C4-2B (cell line): ENCODE results near the gene ZHX3.

Experiments
- H3K27ac ChIP-seq: fragments of 450-650 bp; 2 replicates; pipeline ENCODE4 v1.5.1; 2017
- ZFX ChIP-seq: fragments of 450-650 bp; IDR thresholded peaks from 2 replicates; pipeline ENCODE4 v1.6.1; 2017
- TF ChIP-seq, protein P1 (sequence below): fragments of 450-650 bp; conservative IDR thresholded peaks from 2 replicates; pipeline ENCODE4 v1.5.1; 2017; ENCODE audit warnings: mild to moderate bottlenecking

Gene ZHX3

DNA sequence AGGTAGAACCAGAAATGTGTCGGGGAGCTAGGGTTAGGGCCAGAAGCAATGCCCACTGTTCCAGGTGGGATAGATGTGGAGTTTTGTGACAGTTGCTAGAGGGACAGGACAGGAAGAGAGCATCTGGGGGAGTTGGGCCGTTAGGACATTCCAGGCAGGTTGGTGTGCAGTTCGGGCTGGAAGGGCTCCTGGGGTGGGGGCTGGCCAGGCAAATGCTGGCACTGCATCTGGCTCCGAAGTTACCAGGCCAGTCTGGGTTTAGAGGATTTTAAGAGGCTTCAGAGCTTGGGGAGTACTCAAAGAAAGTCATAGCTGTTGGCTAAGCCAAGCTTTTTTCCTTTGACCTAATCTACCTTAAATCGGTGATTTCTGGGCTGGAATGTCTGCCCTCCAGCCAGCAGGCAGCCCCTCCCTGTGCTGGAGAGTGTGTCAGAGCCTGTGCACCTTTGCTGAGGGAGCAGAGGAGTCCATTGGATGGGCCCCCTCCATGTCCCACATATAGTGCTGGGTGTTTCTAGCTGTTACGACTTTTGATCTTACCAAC, 159.4 kb downstream of the ZHX3 start:
- TF ChIP-seq, protein P1, sequence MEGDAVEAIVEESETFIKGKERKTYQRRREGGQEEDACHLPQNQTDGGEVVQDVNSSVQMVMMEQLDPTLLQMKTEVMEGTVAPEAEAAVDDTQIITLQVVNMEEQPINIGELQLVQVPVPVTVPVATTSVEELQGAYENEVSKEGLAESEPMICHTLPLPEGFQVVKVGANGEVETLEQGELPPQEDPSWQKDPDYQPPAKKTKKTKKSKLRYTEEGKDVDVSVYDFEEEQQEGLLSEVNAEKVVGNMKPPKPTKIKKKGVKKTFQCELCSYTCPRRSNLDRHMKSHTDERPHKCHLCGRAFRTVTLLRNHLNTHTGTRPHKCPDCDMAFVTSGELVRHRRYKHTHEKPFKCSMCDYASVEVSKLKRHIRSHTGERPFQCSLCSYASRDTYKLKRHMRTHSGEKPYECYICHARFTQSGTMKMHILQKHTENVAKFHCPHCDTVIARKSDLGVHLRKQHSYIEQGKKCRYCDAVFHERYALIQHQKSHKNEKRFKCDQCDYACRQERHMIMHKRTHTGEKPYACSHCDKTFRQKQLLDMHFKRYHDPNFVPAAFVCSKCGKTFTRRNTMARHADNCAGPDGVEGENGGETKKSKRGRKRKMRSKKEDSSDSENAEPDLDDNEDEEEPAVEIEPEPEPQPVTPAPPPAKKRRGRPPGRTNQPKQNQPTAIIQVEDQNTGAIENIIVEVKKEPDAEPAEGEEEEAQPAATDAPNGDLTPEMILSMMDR = no peak
- no peak for TF ChIP-seq ZFX
- H3K27ac ChIP-seq = no peak overlapping the region

- TF ChIP-seq, protein P1 = no peak
- no peak for TF ChIP-seq ZFX
- H3K27ac ChIP-seq = no peak overlapping the region
Measured at GRCh38 chr20:41155261-41155660, 162.3 kb downstream of the ZHX3 start.

DNA sequence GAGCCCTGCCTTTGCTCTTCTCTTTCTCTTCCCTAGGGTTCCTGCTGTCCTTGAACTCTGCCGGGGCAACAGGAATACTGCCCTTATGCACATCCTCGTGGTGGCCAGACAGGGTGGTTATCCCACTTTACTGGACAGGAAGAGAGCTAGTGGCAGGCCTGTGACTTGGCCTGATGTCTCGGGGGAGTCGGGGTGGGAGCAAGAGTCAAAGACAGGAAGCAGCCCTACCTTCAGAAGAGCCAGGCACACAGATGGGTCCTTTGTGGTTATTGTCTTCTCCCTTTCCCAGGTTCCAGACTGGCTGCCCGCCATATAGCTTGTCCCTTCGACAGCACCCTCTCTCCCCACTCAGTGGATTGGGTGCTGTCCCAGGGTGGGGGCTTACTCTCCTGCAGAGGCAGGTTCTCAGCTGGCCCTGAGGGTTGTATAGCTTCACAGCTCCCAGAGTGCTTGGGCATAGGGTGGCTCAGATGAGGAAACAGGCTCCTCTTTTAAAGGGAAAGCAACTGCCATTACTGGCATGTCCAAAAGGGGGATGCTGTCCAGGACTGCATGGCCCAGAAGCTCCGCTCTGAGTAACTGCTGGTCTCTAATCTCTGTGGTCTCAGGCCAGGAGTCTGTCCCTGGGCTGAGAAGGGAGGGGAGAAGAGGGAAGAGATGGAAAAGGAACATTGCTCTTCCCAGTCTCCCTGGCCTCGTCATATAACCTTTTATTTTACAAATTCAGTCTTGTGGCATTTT, 162.9 kb downstream of the ZHX3 start:
- no peak overlapping the region for H3K27ac ChIP-seq

DNA sequence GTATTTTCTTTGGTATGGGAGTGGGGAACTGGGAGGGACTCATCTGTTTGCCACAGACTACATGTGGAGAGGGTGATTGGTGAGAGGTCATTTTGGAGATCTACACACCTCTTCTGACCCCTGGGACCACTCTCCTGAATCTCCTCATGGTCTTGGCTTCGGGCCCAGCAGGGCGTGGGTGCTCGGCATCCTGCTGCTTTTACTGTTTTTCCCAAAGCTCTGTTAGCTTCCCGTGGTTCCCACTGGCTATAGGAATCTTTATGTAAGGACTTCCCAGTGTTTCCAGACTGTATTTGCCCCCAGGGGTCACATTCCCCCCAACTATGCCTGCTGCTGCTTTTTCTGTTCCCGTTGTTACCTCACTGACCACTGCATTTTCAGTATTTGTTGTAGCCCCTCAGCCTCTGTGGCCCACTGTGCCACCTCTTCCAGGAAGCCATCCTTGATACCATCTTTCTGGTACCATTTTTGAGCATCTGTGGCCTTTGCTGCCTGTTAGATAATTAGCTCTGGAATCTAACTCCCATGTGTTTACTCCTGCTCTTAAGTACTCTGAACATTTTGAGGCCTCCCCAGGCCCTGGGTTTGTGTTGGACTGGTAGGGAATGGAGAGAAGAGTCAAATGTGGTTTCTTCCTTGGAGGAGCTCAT, 165.3 kb downstream of the ZHX3 start:
- H3K27ac ChIP-seq = no peak overlapping the region

More for the DNA sequence above, 162.9 kb downstream of the ZHX3 start:
- TF ChIP-seq, protein P1 = no peak
- TF ChIP-seq ZFX = no peak

DNA sequence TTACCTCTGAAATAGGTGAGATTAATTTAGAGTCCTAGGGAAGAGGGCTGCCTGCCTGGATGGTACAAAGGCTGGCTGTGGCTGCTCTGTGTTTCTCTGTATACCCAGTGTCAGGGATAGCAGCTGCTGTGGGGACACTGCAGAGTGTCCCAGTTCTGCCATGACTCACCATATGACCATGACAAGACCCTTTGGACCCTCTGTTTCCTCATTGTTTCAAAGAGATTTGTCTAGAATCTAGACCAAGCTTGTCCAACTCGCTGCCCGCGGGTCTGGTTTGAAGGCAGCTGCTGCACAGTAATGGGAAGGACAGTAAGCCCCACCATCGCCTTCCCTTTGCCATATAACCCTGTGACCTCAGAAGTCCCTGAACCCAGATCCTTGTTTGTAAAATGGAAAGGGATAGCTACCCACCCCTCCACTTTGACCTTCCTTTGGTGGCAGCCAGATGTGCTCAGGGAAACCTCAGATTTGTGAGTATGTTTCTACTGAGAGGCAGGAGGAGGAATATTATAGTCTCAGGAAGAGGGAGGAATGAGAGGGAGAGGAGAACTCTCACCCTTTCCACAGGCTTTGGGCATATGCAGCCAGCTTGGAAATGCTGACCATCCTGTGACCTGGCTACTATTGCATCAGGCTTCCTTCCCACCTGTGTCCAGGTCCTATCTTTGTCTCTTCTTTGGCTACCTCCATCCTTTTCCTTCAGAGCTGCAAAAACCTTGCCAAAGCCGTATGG, 166.2 kb downstream of the ZHX3 start:
- no peak for TF ChIP-seq ZFX
- TF ChIP-seq, protein P1 = no peak

More for the DNA sequence above, 165.3 kb downstream of the ZHX3 start:
- TF ChIP-seq, protein P1 = no peak
- TF ChIP-seq ZFX = no peak

GRCh38 chr20:41150664-41151063, 166.9 kb downstream of the ZHX3 start:
- H3K27ac ChIP-seq = no peak overlapping the region
- TF ChIP-seq, protein P1 = no peak
- no peak for TF ChIP-seq ZFX

More for the DNA sequence above, 166.2 kb downstream of the ZHX3 start:
- H3K27ac ChIP-seq = no peak overlapping the region

DNA sequence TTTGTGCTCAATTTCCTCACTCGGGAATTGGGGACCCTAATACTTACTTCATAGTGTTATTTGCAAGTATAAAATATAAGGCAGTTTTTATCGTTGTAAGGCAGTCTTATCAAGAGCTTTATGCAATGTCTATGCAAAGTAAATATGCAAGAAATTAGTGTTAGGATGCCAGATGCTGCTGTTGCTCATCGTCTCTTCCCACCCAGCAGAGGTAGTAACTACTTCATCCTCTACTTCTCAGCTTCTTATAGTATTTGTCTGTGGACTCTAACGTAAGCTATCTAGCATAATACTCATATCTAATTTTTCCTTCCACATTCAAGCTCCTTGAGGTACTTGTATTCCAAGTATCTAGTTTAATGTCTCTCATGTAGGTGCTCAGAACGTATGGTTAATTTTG, 168.6 kb downstream of the ZHX3 start:
- H3K27ac ChIP-seq = no peak overlapping the region
- no peak for TF ChIP-seq ZFX
- TF ChIP-seq, protein P1 = no peak
